HG03558 (cell line): ENCODE results near the gene CDK12.

ENCODE experiments used
- ATAC-seq: cut with Tn5 transposase; IDR thresholded peaks from one replicate; pipeline ENCODE4 v1.9.1; 2021; ENCODE audit warnings: moderate number of reproducible peaks; ENCODE audit not compliant: unreplicated experiment; ENCODE audit errors: extremely low read depth

CDK12 gene

GRCh38 chr17:39579318-39580081 is 118.2 kb downstream of the CDK12 start:
- ATAC-seq = no peak

- no peak for ATAC-seq
These were observed 118.8 kb downstream of the CDK12 start for GRCh38 chr17:39580082-39580468.

- ATAC-seq = no peak
These were observed 119.9 kb downstream of the CDK12 start for GRCh38 chr17:39581071-39581758.

- no peak for ATAC-seq
These were observed 120.4 kb downstream of the CDK12 start for GRCh38 chr17:39581759-39582085.

GRCh38 chr17:39582658-39583057 is 121.4 kb downstream of the CDK12 start:
- no peak for ATAC-seq
